GM12892 (cell line): ENCODE data around the gene CD82.
"Not testable (repeated sequence)": the region's sequence is repeated elsewhere in the genome, so short reads cannot be mapped to it uniquely, and the experiment has no call there.

Experiments used
- DNase-seq: peaks from one replicate; pipeline ENCODE4 v3.0.0; 2011; ENCODE audit not compliant: insufficient read length
- FAIRE-seq: peaks from 2 replicates; lab custom pipeline; 2011; peaks lifted over from hg19 to GRCh38; lab: Jason Lieb, UNC
- POLR2A ChIP-seq: IDR thresholded peaks from 2 replicates; pipeline ENCODE4 v1.6.1; 2011; ENCODE audit warnings: low read depth, low read length, control low read depth
- POLR2AphosphoS5 ChIP-seq: IDR thresholded peaks from 2 replicates; pipeline ENCODE4 v1.6.1; 2011; ENCODE audit warnings: low read depth, low read length, control low read depth
- TAF1 ChIP-seq: IDR thresholded peaks from 2 replicates; pipeline ENCODE4 v1.6.1; 2011; ENCODE audit warnings: low read depth, mild to moderate bottlenecking, control low read depth, low read length, borderline replicate concordance

The CD82 gene

DNA sequence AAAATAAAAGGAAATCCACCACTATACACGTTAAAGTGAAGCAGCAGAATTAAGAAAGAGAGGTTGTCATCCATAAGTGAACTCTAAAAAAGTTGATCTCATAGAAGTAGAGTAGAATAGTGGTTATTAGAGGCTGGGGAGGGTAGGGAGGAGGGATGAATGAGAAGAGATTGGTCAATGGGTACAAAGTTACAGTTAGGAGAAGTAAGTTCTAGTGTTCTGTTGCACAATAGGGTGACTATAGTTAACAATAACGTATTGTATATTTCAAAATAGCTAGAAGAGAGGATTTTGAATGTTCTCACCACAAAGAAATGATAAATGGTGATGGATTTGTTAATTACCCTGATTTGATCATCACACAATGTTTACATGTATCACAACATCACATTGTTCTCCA is 72.0 kb downstream of the CD82 start:
- FAIRE-seq (no peak), DNase-seq (no peak)
- TF ChIP-seq POLR2AphosphoS5 (no peak), TAF1 (no peak), POLR2A (no peak)

DNA sequence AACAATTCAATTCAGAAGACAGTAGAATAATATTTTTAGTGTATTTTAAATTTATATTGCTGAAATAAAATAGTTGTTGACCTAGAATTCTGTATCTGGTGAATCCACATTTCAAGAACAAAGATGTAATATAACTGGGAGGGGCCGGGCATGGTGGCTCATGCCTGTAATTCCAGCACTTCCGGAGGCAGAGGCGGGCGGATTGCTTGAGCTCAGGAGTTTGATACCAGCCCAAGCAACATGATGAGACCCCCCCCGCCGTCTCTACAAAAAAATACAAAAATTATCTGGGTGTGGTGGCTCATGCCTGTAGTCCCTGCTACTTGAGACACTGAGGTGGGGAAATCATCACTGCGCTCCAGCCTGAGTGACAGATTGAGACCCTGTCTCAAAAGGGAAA is 72.6 kb downstream of the CD82 start:
- DNase-seq (no peak), FAIRE-seq (no peak)
- TF ChIP-seq POLR2A (no peak), TAF1 (no peak), POLR2AphosphoS5 (no peak)

DNA sequence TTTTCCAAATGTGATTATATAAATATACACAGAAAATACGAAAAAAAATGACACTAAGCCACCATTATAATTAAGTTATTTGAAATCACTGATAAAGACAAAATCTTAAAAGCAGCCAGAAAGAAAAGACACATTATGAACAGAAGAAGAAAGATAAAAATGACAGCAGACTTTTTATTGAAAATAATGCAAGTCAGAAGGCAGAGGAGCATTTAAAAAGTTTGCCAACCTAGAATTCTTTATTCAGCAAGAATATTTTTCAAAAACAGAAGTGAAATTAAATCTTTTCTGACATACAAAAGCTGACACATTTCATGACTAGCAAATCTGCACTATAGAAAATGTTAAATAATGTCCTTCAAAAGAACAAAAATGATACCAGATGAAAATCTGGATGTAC is 77.8 kb downstream of the CD82 start:
- no peak for DNase-seq
- no peak for TF ChIP-seq POLR2AphosphoS5
- no peak for TF ChIP-seq TAF1
- no peak for TF ChIP-seq POLR2A
- no peak for FAIRE-seq

GRCh38 chr11:44645827-44646226 is 80.4 kb downstream of the CD82 start:
- no peak for FAIRE-seq

GRCh38 chr11:44647255-44647955 is 81.9 kb downstream of the CD82 start:
- FAIRE-seq, DNase-seq: not testable (repeated sequence)

More at GRCh38 chr11:44645827-44646226, 80.4 kb downstream of the CD82 start:
- no peak for DNase-seq
- TF ChIP-seq TAF1 (no peak), POLR2AphosphoS5 (no peak), POLR2A (no peak)

DNA sequence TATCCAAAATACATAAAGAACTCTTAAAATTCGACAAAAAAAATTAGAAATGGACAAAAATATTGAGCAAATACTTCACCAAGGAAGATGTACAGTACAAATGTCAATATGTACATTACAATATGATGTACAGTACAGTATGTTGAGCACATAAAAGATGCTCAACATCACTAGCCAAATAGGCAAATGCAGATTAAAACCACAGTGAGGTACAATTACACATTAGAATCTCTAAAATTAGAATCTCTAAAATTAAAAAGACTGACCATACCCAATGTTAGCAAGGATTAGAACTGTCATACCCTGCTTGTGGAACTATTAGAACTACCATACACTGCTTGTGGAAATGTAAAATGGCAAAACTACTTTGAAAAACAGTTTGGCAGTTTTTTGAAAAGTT is 82.6 kb downstream of the CD82 start:
- TF ChIP-seq TAF1 (no peak), POLR2AphosphoS5 (no peak), POLR2A (no peak)
- no peak for DNase-seq
- no peak for FAIRE-seq

DNA sequence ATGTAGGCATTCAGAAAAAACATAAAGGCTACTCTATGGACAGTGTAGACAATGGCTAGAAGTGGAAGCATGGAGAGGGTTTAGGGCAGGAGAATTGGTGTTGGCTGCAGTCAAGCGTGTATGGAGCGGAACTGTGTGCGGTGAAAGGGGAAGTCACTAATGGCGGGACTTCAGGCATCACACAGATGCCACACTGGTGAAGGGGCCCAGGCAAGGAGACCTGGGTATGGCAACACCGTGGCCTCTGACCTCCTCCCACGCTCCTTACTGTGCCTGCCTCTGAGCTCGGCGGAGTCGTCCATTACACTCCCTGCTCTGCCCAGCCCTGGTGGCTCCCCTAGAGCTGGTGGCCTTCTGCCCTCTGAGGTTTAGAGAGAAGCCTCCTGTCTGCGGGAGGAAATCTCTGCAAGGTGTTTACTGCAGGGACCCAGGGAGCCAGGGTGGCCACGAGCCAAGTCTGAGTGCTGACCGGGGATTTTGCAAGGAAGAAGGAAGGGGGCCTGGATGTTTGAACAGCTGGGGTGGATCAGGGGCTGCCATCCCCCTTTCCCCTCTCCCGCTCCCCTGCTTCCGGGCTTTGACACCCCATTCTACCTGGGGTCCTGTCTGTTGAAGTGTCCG is 86.2 kb downstream of the CD82 start:
- no peak for TF ChIP-seq POLR2AphosphoS5
- no peak for TF ChIP-seq POLR2A
- no peak for TF ChIP-seq TAF1
- no peak for FAIRE-seq
- DNase-seq = no peak

- TF ChIP-seq TAF1 (no peak), POLR2A (no peak), POLR2AphosphoS5 (no peak)
- FAIRE-seq = no peak
- no peak for DNase-seq
Measured at GRCh38 chr11:44652901-44653644, 87.6 kb downstream of the CD82 start.

- TF ChIP-seq POLR2A = no peak
- TF ChIP-seq TAF1 = no peak
- TF ChIP-seq POLR2AphosphoS5 = no peak
- FAIRE-seq = no peak
- no peak for DNase-seq
Measured at GRCh38 chr11:44654057-44654456, 88.6 kb downstream of the CD82 start.

DNA sequence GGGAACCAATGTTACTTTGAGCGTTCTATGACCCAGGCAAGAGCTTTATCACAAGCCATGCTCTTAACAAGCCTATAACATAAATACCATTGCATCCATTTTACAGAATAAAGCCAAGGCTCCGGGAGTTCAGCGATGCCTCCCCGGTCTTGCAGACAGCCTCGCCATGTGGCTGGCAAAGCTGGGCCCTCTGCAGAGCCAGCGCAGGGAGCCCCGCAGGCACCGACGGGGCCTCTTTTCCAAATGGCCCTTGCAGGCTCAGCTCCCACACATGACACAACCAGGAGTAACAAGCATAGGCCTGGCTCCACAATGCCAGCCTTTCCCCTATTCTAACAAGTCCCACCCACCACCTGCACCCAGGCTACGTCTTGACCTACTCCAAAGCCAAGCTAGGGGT is 89.1 kb downstream of the CD82 start:
- DNase-seq (no peak), FAIRE-seq (no peak)
- TF ChIP-seq POLR2A (no peak), POLR2AphosphoS5 (no peak), TAF1 (no peak)

DNA sequence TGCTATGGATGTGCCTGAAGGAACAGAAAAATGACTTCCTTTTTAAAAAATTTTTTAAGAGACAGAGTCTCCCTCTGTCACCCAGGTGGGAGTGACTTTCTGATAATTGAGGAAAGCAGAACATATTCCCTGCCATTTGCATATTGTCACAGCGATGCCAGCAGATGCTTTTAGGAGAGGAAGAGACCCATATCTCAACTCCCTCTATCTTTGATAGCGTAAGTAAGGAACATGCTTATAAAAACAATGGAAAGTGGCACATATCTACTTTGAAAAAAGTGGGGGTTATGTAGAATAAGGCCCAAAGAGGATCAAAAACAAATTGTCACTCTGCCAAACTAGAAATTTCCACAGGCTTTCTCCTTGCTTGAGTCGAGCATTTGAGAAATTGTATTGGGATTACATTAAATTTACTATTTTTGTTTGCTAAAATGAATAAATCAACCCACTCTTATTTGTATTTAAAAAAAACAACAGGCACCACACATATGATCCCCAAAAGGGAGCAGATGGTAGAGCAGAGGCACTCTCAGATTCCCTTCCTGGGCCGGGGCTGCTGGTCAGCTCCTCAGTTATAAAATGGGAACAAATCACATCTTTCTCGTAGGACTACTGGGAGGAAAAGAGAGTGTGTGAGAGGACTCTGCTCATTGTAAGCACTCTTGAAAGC is 92.5 kb downstream of the CD82 start:
- TF ChIP-seq TAF1 = no peak
- no peak for TF ChIP-seq POLR2AphosphoS5
- TF ChIP-seq POLR2A = no peak
- DNase-seq (no peak), FAIRE-seq (no peak)
